Stimulated activated CD8-positive, alpha-beta memory T cell treated with anti-CD3 and anti-CD28 coated beads, Interleukin-12 subunit alpha, Interleukin-12 subunit beta, amount 100 ng/mL, for 4 hours (primary cell): ENCODE measurements around the gene GOLGA1.
"Not testable (repeated sequence)": the region's sequence is repeated elsewhere in the genome, so short reads cannot be mapped to it uniquely, and the experiment has no call there.

ENCODE experiments used
- DNase-seq: peaks from one replicate; pipeline ENCODE4 v3.0.0-alpha.2; 2020; ENCODE audit warnings: low read depth

Gene GOLGA1

DNA sequence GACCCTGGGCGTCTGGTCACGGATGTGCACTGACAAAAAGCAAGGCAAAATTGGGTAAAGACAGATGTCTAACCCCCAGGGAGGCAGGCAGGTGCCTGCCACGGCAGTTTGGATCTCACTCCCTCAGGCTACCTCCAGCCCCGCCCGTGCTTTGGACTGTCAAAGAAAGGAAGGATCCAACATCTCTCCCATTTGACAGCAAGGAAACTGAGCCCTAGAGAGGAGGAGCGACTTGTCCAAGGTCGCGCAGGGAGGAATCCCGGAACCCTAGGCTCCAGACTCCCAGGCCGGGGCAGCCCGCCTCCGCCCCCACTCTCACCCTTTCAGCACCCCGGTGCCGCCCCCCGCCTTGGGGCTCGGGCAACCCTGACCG lies 376 bp downstream of the GOLGA1 start:
- DNase-seq = no peak

DNA sequence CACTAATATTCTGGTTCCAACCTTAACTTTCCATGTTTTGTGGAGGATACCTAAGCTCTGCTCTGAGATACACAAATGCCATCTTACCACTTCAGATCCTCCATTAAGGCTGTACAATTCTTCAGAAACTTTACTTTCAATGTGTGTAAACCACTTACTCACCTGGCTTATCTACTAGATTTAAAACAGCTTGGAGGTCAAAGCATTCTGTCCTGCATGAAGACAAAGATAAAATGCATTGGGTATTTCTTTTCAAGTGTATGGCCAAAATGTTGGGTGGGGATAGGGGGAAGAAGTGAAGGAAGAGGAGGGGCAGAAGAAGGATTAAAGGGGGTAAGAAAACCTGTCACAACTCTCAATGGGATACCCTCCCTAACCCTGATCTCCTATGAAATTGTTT lies 939 bp downstream of the GOLGA1 start:
- DNase-seq = no peak

DNA sequence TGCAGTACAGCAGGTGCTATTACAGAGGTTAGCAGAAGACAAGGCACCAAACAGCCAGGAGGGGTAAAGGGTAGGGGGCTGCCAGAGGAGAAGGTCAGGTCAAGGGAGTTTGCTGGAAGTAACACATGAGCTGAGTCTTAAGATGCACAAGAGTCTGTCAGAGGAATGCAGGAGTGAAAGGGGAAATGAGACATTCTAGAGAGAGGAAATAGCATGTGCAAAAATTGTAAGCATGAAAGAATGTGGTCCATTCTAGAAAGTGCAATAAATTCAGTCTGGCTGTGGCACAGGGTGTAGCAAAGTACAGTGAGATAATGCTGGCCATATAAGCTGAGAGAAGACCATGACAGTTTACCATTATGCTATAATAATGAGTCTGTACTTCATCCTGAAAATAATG lies 6.6 kb downstream of the GOLGA1 start:
- DNase-seq = no peak

DNA sequence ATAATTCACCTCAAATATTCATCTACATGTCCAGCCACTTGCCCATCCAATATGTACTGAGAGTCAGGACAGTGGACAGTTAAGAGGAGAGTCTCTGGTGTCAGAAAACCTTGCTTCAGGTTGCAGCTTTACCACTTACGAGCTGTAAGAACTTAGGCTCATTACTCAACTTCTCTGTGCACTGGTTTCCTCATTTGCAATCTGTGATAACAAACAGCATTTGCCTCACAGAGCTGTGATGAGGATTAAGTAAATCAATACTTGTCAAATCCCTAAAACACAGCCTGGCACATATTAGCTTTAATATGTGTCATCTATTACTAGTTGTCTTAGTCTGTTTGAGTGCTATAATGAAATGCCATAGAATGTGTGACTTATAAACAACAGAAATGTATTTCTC lies 8.6 kb downstream of the GOLGA1 start:
- no peak for DNase-seq

DNA sequence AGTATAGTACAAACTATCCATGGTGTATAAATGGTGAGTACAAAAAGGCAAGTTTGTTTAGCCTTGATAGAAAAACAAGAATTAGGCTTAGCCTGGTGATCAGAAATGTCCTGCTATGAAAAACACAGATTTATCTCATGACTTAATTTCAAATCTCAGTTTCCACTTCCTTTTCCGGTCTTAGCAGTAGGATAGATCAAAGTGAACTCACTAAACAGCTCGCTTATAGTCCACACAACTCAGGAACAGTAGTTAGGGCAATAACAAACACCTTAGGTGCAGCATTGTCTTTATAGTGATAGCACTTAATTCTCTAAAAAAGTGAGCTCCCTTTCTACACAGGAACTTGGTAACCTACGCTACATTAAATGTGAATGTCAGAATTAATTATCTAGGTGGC lies 11.4 kb downstream of the GOLGA1 start:
- no peak for DNase-seq

DNA sequence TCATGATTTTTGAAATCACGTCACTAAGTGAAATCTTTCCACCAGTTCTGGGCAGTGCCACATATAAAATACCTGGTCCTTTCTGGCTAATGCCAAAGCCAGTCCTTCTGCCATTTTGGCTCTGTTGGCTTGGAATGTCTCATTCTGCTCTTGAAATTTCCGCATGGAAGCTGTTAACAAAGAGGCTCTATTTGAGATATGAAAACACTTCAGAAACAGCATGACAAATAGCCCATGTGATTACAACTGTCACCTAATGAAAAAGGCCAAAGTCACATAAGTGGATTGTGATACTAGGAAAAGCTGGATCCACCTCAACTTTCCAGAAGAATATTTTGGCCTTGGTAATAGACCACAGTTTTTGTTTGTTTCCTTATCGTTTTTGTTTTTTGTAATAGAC lies 12.8 kb downstream of the GOLGA1 start:
- no peak for DNase-seq

DNA sequence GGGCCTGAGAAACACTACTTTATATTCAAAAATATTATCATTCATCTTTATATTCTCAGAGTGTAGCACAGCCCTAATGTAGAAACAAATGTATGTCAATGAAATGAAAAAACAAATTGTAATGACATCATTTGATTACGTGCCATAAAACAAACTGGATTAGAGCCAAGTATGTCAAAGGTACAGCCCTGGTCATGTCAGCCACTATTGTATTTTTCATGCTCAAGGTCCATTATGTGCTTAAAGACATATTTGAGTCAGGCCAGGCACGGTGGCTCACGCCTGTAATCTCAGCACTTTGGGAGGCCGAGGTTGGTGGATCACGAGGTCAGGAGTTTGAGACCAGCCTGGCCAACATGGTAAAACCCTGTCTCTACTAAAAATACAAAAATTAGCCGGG lies 20.5 kb downstream of the GOLGA1 start:
- DNase-seq = not testable (repeated sequence)

DNA sequence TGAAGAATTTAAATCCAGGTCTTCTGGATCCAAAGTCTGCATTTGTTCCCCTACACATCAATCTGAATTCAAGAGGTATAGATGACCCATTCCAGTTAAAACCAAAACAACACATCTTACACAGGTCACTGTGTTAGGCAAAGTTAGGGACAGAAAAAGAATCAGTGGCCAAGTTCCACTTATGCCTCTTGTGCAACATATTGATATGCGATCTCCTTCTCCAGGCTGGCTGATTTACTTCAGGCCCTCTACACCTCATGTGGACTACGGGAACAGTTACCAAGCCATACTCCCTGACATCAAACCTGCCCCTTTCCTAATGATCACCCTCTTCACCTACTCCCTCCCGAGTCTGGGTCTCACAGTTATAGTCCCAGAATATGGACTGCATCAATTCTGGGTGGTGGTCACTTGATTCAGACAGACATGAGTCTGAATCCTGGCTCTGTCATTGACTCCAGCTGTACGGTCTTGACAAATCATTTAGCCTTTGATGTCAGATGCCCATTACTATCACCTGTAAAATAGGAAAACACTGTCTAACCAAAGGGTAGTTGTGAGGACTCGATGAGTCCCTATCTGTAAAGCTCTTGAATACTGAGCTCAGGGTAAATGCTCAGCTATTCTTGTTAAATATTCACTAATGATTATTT lies 26.0 kb downstream of the GOLGA1 start:
- no peak for DNase-seq

DNA sequence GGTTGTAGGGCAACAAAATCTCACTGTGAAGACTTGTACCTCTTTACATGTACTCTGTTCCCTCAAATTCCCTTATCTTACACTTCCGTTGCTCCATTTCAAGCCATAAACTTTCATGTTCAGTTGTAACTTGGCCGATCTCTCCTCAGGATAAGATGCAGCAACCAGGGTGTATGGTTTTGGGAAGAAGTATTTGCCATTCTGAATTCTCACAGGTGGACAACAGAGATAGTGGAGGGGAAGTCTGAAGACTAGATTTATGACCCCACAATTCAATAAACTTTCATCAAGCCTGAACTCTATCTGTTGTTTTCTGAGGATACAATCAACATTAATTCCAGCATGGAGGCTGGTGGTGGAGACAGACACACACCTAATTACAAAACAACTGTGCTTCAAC lies 27.5 kb downstream of the GOLGA1 start:
- no peak for DNase-seq

DNA sequence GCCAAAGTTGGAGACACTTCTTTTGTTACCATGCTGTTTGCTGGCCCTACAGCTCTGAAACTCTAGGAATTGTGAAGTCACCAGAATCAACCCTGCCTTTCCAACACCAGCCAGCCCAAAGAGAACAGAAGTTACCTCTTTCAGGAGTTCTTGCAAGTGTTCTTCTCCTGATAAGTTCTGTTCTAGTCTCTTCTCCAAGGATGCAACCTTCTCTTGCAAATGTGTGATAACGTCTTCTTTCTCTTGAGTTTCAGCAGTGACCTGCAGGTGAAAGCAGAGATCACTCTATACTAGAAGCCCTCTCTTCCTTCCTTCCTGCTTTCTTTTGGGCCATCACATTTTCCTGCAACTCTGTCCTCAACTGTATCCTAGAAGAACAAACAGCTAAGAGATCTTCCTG lies 29.1 kb downstream of the GOLGA1 start:
- no peak for DNase-seq

DNA sequence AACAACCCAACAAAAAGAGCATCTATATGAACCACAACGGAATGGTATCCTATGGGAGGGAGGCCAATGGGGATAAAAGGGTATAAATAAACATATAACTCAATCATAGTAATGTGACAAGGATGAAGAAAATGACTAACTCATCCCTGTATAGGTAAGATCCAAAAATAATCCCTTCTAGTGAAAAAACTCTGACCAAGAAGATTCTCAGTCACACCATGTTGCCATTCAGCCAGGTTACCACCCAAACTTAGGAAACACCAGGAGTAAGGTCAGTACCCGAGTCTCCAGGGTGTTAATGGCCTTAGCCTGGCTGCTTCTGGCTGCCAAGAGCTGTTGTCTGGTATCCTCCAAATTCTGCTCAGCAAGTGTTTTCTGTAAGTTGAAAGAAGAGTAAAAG lies 32.8 kb downstream of the GOLGA1 start:
- DNase-seq = no peak

DNA sequence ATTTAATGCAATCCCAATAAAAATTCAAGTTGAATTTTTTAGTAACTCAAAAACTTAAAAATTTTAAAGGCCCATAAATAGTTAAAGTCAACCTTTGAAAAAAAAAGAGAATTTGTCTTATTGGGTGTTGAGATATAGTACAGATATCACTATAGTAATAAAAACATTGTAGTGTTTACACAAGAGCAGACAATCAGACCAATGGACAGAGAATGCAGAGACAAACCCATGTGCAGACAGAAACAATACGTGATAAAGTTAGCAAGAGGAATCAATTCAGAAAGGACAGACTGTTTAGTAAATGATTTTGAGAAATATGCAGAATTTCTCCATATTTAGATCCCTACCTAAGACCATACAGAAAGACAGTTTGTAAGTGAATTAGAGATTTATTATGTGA lies 33.9 kb downstream of the GOLGA1 start:
- no peak for DNase-seq

DNA sequence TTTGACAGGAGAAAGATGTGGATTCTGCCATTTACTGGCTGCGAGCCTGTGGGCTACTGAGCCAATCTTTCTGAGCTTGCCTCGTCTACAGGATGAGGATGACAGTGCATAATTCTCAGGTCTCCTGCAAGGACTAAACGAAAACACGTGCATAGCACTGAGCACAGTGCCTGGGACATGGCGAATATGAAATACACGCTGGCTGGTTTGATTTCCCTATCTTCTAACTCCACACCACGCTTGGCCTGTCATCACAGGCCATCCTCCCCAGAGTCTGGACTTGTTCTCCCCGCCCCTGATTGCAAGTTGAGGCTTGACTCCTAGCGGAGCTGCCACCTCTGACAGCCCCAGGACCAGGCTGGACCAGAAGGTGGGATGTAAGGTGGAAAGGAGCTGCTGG lies 41.0 kb downstream of the GOLGA1 start:
- DNase-seq = no peak

DNA sequence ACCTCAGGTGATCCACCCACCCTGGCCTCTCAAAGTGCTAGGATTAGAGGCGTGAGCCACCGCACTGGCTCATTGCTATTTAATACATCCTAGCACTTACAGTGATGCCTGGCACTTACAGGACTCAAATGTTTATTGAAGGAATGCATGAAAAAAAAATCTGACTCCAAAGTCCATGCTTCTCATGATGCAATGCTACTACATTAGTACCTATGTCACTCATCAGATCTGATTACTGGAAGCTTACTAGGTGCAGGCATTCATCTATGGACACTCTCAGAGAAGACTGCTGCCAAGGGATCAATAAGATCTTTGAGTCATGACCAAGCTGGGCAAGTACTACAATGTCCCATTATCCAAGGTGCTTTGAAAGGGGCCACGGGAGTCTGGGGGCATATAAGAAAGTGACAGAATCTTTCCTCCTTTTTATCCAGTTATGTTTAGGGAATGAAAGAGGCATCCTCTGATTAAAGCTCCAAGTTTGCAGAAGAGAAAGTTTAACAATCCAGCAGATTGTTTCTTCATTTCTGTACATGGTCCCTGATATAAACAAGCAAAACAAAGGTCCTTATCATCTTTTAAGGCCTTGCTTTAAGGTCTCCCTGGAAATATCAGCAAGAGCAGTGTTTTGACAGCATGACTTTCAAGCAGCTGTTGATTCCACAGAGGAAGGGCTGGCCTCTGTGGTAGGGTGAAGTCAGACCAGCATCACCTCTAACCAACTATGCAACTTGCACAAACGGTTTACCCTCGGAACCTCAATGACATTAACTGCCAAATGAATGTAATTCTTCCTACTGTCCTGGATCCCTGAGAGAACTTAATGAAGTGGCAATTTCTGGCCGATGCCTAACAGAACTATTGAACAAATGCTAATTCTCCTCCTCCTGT lies 43.1 kb downstream of the GOLGA1 start:
- DNase-seq = no peak

DNA sequence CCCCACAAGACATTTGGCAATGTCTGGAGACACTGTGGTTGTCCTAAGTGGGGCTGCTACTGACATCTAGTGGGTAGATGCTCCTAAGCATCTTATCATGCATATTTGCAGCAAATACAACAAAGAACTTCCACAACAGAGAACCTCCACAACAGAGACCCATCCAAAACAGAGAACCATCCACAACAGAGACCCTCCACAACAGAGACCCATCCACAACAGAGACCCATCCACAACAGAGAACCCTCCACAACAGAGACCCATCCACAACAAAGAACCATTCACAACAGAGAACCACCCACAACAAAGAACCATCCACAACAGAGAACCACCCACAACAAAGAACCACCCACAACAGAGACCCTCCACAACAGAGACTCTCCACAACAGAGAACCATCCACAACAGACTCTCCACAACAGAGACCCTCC lies 46.1 kb downstream of the GOLGA1 start:
- DNase-seq = no peak

DNA sequence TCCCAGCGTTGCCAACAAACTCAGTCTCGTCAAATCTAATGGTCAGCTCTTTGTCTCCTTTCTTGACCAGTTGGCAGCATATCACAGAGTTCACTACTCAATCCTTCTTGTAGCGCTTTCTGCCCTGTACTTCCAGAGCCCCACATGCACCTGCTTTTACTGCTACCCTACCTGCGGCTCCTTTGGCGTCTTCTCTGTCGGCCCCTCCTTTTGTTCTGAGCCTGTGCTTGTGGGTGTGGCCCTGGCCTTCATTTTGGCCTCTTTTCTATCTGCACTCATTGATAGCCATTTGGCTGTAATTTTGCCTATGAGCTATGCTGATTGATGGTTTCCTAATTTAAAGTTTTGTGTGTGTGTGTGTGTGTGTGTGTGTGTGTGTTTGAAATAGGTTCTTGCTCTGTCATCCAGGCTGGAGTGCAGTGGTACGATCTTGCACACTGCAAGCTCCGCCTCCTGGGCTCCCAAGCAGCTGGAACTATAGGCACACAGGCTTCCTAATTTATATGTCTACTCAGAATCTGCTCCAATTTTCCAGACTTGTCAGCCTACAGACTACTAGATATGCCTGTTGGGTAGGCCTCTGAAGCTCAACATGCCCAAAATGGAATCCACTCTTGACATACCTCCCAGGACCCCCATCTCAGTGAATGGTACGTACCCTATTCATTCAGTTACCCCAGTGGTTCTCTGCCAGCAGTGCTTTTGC lies 46.7 kb downstream of the GOLGA1 start:
- no peak for DNase-seq

DNA sequence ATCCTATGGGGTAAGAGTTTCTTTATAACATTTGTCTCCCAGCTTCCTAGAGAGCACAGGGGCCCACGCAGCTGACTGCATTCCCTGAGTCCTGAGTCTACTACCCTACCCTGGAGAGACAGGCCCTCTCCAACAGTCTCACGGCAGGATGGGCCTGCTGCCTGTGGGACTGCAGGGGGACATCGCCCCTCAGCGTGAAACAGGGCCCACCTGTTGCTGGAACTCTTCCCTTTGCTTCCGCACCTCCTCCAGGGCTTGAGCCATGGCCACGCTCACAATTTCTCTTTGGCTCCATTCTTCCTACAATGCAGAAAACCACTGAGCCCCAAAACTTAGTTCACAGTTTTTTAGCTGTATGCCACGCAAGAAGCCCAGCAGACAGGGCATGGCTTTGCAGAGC lies 50.7 kb downstream of the GOLGA1 start:
- no peak for DNase-seq

DNA sequence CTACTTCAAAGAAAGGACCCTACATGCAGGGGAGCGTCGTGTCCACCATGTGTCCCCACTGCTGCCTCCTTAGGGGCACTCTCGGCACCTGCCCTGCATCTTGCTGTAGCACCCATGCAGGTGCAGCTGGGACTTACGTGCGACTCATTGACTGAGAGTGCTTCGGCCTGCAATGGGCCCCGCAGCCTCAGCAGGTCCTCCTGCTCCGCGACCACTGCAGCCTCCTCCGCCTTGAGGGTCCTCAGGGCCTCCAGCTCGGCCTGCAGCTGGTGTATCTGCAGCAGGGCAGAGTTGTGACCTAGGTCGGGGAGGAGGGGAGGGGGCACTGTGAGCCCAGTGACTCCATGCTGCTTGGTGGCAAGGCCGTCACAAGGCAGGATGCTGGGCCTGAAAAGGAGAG lies 51.9 kb downstream of the GOLGA1 start:
- no peak for DNase-seq

DNA sequence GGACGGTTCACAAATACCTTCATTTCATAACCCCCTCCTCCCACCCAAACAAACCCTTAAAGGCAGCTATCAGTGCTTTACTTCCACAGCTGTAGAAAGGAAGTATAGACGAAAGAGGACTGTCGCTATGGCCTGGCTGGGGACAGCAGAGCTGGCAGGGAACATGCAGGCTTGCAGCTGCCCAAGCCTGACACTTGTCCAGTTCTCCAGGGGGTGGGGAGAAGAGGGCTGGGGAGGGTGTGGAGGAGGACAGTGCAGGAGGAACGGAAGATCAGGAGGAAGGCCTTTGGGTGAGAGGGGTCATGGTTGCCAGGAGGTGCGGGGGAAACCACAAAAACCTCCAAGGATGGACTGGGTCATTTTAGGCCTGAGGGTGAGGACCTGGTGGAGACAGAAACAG lies 53.1 kb downstream of the GOLGA1 start:
- DNase-seq = no peak

DNA sequence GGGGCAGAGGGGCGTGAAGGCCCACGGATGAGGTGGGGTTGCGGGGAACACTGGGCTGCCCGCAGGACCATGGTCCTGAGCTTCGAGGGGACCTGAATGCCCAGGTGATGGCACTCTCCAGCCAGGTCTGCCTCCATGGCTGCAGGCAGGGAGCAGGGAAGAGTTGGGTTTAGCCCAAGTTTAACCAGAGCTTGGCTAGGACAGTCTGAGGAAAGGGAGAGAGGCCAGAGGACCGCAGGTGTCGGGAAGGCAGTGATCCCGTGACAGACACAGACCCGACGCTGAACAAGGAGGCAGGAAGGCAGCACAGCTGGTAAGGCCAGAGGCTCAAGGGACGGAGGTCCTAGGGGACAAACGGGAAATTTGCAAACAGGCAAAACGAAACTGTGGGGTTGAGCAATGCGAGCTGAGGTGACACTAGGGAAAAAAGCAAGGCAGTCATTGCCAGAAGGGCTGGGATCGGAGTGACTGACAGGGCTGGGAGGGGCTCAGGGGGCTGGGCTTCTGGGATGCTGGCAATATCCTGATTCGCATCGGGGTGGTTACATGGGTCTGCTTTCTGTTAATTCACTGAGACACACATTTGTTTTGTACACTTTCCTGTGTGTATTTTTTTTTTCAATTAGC lies 53.9 kb downstream of the GOLGA1 start:
- no peak for DNase-seq

DNA sequence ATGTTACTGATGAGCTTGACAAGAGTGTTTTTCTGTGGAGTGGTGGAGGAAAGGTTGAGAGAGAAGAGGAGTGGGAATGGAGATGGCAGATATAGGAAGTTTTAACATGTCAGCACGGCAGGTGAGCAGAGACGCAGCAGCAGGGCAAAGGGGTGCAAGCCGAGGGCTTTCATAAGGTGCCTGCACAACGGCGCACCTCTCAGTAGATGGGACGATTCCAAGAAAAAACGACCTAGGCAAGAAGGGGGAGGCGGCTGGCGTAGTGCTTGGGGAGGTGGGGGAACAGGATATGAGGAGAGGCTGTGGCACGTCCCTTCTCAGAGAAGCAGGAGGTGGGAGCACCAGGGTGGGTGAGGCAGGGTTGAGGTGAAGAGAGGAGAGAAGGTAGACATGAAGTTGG lies 54.4 kb downstream of the GOLGA1 start:
- no peak for DNase-seq

DNA sequence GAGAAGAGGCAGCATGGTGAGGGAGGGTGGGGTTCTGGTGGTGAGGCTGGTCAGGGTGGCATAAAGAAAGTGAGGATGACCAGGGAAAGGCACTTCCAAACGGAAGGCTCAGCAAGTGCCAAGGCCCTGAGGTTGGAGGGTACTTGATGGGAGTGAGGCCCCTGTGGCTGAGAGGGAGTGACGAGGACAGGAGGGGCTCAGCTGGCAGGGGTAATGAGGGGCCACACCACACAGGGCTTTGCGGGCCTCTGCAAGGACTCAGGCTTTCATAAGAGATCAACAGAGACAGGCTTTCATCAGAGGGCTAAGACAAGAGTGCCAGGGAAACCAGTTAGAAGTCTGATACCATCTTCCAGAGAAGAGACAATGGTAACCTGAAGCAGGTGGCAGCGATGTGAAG lies 55.3 kb downstream of the GOLGA1 start:
- DNase-seq = no peak

DNA sequence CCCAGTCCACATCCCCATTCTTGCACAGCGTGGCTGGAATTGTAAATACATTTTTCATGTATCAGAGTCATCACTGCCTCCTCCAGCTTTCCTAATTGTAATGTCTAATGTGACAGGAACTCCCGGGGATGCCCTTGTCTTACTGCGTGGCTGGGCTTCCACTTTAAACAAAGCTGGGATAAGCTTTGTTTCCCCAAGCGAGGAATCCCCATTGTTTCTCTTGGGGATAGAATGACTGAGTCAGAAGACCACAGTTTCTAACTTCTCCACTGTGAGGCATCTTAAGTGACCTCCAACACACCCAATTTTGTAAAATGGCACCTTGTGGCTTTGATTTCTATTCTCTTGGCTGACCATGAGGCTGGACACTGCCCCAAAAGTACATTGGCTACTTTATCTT lies 56.5 kb downstream of the GOLGA1 start:
- no peak for DNase-seq
